DMS 273 treated with DMSO at 0.1 percent for 48 hours (cell line): ENCODE results near the gene AUTS2.

Experiments
- DNase-seq: peaks from one replicate; lab custom pipeline; 2025; lab: John Stamatoyannopoulos, UW

Gene AUTS2

DNA sequence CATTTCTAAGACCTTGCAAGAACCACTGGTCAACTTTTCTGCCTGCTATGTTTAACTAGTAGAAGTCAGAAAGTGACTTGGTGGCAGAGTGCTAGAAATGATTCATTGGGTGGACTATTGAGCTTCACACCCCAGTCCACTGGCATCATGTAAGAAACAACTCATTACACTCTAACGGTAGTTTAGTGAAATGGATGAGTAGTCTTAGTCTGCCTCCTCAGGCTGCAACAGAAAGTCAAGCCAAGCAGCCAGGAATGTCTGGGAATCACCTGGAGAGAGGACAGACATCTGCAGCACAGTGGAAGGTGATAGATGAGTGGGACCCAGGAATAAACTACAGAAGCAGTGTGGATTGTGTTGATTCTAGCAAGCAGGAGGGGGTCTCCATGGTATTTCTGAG lies 125.4 kb downstream of the AUTS2 start:
- DNase-seq: no peak

DNA sequence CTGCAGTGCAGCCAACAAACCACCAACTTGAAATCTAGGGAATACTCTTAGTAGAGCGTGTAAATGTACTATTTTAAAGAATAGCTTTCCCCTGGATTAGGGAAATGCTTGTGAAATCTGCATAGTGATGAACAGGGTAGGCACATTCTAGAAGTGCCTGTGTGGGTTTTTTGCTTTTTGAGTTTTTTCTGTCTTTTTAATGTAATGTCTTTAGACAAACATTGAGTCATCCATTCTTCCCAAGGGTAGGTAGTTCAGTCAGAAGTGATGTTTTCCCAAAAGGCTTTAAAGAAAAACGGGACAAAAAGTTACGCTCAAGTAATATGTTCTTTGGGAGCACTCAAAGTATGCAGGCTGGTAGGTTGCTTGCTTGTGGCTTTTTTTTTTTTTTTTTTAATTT lies 130.0 kb downstream of the AUTS2 start:
- no peak for DNase-seq

DNA sequence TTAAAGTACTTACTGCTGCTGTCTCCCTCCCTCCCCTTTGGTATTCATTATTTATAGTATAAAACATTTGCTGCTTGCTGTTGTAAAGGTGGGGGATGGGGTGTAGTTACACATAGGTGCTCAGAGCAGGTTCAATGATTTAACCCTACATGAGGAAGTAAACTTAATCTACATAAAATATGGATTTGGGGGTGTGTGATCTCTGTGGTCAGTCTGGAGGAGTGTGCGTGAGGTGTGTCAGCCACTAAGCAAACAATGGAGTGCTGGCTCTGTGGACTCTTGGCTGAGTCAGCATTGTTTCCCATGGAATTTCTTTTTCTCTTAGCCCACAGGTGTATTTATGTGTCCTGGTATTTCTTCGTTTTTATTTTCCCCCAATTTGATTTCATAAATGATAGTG lies 133.9 kb downstream of the AUTS2 start:
- no peak for DNase-seq

DNA sequence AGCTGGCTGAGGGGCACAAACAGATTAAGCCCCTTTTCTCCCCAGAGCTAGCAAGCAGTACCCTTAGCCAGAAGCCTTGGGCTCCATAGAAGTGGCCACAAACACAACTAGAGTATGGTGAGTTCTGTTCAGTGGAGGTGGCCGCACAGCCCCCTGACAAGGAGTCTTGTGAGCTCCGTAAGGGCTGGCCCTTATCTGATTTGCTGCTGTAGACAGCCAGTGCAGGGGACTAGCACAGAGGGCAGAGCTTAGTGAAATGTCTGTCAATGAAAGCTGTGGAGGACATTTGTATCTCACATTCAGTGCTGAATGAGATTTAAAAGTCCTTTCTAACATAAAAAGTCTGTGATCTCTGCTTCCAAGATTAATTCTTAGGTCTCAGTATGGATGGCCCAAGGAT lies 137.3 kb downstream of the AUTS2 start:
- no peak for DNase-seq

DNA sequence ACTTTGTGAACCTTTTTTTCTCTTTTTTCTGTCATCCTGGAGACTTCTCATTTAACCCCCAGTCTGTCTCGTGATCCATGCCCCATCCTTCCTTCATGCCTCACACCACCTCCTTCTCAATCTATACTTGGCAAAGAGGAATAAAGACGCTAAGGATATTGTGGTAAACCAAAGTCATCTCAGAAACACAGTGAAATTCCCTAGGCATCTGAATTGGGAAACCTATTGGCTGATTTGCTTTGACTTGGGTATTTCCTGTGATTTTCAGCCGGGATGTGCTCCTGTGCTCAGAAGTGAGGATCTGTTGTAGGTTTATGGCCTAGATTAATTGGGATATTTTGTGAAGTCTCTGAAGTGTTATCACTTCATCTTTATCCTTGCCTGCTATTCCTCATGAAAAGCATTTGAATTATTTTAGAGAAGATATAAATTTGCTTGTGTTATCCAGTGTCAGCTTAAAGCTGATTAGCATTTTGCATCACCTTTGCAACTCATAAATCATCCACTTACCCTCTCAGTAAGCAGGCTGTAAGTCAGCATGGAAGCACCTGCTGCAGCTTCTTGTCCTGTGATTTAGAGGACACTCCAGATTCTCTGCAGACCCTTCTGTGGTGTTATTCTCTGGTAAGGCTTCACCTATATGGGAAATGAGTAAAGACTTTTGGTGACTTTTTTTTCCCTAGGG lies 138.0 kb downstream of the AUTS2 start:
- no peak for DNase-seq

DNA sequence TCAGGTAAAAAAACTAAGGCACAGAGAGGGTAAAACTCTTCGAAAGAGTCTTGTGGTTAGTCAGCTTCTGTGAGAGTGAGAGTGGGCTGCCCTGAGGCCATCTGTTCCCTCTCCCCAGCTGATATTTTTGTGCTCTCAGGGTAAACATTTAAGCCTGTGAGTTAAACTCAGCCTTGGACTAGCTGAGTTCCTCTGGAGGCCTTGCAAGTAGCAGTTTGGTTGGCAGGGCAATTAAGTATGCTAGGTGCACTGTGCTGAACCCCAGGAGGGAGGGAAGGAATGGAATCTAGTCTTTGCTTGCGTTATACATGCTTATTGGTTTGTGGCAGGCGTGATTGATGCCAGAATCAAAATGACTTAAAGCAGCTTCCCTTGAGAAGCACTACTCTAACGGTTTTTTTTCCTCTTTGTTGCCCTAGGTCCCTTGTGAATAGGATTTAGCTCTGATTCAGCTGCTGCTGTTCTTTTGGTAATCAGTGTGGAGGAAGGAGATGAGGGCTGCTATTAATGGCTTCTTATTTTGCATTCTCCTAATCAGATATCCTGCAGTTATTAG lies 140.2 kb downstream of the AUTS2 start:
- peak; percentile 93 for DNase-seq

DNA sequence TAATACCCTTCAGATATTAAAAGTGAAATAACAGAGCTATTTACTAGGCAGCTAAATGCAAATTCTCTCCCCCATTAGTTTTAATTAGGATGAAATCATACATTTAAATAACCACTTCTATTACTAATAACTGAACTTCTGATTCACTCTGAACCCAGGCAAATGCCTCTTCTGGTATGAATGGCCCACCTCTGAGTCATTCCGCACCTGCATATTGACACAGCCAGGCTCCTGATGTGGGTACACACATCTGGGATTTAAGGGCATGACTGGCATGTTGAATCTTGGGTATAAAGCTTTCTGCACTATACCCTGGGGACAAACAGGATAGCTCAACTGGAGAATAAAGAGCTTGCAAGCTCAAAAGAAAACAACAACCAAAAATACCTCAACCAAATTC lies 140.9 kb downstream of the AUTS2 start:
- no peak for DNase-seq

DNA sequence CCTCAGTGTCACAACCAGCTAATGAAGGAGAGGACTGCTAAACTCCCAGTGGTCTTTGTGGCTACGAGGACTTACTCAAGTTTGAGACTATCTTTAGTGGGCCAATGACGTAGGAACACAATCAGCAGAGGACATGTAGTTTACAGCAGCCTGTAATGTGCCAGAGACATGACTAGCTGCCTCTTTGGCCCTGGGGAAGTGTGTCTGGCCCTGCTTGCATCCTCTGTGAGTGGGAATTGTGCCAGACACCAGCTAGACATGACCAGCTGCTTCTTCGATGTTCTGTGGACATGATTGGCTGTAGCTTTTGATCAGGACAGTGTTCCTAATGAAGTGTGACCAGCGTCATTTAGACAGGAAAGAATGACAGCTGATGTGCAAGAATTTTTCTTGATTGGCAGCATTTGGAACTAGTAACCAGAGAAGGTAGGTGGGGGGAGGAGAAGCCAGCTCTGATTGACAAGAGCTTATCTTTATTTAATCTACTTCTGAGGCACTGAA lies 141.7 kb downstream of the AUTS2 start:
- peak; percentile 65 for DNase-seq

DNA sequence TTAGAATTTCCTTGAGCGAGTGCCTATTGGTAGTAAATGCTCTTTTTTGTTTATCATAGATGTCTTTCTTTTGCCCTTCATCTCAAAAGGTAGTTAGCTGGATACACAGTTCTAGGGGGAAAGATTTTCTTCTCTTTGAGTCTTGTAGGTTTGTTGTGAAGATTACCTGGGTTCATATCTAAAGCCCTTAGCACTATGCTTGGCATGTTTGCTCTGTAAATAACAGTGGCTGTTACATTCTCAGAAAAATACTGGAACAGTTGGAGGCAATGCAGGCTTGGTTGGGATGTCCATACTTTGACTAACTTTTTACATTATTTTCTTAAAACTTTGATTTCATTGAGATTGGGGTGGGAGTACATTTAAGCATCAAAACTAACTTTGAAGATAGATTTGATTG lies 144.0 kb downstream of the AUTS2 start:
- DNase-seq: no peak

DNA sequence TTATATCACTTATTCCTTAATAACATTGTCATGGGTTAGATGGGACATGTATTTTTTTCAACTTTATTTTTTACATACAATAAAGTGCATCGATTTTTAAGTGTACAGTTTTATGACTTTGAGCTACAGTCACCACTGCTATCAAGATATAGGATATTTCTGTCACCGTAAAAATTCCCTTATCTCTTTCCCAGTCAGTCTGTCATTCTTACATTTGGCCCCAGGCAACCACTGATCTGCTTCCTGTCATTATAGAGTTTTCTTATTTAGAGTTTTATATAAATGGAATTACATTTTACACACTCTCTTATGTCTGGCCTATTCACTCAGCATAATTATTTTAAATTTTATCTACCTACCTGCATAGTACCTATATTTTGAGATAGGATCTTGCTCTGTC lies 145.2 kb downstream of the AUTS2 start:
- DNase-seq: no peak

DNA sequence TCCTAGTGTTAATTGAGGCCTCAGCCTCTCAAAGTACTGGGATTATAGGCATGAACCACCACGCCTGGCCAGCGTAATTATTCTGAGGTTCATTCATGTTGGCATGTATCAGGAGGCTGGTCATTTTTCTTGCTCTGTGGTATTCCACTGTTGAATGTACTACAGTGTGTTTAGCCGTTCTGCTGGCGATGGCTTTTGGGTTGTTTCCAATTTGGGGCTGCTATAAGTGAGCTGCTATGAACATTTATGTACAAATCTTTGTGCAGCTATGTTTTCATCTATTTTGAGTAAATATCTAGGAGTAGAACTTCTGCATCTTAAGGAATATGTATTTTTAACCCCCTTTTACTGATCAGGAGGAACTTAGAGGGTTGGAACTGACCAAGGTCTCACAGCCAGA lies 145.8 kb downstream of the AUTS2 start:
- no peak for DNase-seq

DNA sequence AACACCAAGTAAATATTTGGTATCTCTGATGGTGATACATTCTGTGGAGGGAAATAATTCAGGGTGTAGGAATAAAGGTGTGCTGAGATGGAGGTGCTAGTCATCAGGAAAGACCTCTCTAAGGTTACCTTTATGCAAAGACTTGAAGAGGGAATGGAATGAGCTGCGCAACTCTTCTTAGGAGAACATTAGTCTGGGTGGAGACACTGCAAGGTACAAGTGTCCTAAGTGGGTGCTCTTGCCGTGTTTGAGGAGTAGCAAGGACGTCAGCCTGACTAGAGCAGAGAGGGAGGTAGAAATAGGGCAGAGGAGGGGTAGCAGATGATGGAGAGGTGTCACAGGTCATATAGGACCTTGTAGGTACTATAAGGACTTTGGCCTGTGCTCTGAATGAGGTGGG lies 148.1 kb downstream of the AUTS2 start:
- DNase-seq: no peak

DNA sequence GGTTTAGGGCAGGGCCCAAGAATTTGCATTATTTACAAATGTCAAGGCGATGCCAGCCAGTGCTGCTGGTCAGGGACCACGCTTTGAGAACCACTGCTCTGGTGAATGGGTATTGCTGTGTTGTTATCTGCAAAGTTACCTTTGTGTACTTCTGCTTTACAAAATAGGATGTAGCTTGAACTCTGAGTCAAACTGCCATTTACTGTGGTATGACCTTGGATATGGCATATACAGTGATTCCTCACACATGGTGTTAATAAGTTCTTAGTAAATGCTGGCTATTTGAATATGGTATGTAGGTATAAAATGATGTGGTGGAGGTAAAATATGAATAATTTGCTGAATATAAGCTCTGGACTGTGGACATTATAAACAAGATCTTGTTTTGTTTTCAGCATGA lies 148.9 kb downstream of the AUTS2 start:
- no peak for DNase-seq

DNA sequence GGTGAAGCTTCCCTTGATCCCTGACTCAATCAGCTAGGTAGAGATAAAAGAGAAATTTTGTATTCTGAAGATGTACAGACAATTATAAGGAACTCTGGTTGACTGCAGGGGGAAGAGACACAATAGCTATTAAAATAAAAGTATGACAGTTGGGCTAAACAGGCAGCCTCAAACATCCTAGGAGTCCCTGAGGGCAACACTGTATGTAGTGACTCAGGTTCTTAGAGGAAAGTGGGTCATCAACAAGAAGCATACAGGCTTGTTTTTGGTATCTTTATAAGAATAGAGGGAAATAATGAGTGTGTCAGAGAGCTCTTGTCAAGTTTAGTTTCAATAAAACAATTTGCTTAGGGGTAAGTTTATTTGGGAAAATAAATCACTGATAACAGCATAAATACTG lies 150.3 kb downstream of the AUTS2 start:
- no peak for DNase-seq

DNA sequence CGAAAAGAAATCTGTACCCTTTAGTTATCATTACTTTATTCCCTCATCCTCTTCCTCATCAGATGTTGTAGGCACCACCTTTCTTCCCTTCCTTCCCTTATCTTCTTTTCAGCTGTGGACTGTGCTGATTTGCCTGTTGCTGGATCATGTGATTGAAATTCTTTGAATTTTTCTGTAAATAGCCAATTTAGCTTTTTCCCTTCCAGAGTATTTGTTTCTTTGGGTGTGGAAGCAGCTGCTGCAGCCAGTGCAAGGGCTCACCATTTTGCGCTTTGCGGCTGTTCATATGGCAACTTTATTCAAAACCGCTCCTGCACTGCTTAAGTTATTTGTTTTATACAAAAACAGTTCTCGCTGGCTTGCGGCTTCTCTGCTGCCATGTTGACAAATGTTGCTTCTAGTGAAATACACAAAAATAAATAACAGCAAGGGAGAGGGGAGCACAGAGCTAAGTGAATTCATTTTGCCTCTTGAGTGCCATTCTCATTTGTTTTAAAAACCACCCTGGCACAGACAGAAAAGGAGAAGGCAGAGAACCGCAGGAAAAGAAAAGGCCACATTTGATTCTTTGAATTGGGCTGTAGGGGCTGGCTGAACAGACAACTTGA lies 151.2 kb downstream of the AUTS2 start:
- no peak for DNase-seq

DNA sequence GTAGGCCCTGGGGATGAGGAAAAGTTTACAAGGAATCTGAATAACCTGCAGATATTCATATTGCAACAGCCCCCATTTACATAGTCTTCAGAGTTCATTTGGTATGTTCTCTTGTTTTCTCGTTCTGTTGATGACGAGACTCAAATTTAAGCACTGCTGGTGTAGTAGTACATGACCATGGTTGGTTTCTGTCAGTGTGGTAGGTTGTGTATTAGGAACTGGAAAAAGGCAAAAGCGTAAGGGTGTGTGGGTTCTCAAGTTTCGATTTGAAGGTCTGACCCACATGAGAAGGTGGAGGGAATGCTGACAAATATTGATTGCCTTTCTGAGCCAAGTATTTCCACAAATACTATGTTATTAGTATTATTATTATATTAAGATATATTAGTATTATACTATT lies 151.7 kb downstream of the AUTS2 start:
- no peak for DNase-seq

DNA sequence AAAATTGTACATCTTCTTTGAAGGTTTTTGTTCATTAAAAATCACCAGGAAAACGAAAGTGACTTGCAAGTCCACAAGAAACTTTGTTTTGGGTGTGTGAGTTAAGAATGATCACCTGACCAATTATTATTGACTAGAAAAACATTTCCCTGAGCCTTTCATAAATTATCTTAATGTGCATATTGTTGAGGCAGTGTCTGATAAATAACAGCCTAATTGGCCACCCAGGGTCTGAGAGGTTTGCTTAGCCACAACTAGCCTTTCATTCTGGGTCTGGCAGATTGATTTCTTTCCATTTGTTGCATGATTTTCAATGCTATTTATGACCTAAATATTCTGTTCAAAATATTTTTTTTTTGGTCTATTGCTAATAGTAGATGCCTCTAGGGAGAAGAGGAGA lies 152.8 kb downstream of the AUTS2 start:
- DNase-seq: no peak

DNA sequence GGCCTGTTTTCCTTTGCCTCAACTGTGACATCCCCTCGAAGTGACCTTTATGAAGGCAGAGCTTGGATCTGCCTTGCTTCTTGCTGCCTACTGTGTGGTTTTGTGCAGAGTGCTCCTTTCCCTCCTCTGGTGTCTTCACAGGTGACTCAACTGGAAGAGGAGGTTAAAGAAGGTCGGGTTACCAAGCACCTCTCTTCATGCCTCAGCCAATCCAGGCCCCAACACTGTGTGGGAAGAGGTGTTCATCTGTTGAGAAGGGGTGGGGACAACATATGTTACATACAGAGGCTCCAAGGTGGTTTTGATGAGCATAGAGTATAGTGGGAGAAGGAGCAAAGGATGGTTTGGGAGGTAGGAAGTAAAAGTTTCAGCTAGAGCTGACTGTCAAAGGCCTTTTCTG lies 155.7 kb downstream of the AUTS2 start:
- DNase-seq: no peak

DNA sequence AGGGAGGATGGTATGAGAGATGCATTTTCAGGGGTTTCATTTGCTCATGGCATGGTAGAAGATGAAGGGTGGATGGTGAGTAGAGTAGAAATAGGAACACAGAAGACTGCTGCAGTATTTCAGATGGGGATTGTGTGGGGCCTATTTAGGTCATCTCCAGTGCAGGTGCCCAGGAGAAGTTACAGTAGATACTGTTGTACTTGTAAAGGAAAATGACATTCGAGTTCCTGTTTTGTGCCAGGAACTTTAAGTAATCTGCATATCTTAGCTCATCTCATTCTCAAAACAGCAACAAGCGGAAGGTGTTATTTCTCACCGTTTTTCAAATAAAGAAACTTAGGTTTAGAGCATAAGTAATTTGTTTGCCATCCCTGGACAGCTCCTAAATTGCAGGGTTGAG lies 156.2 kb downstream of the AUTS2 start:
- DNase-seq: no peak

DNA sequence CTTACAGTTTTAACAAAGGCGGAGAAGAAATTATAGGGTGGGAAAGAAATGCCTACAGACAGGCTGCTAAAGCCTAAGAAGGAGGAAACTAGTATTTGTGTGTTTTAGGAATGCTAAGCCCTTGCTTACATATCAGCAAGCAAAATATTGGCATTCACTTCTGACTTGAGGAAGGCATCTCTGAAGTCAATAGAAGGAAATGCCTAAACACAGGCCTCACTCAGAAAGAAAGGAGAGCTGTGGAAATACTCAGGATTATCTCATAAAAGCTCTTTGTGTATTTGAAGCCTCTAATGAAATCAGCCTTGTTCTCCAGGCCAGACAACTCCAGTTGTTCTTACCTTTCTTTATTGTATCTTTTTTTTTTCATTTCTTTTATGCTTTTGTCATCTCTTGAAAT lies 158.0 kb downstream of the AUTS2 start:
- no peak for DNase-seq

DNA sequence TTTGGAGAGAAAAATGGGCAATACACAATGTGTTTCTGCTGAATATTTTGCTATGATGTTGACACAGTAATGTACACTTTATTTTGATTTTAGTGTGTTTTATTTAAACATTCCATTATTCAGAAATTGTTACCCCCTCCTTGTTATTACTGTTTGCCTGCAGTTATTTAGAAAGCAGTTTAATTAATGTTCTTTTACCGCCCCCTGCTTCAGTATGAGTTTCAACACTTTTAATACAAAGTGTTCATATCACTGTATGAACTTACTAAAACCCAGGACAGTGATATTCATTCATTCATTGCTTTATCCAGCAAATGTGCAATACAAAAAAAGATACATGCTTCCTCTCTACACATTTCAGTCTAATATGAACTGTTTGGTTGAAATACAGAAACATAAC lies 159.3 kb downstream of the AUTS2 start:
- DNase-seq: no peak

DNA sequence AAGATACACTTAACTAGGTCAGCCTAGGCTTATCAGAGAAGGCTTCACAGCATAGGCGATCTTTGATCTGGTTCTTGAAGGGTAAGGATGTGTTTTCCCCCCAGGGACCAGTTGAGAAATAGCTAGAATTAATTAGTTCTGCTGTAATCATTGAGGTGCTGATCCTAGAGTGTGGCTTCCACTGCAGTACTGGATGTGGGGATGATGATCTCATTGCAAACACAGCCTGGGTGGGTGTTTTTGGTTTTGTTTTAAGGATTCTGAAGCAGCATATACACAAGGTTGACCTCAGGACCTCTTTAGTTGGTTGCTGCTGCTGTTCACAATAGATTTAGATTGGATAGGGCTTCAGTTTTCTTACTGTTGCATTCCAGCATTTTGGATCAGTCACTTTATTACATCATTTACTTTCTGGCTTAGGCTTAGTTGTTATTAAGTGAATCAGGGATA lies 159.7 kb downstream of the AUTS2 start:
- DNase-seq: no peak

DNA sequence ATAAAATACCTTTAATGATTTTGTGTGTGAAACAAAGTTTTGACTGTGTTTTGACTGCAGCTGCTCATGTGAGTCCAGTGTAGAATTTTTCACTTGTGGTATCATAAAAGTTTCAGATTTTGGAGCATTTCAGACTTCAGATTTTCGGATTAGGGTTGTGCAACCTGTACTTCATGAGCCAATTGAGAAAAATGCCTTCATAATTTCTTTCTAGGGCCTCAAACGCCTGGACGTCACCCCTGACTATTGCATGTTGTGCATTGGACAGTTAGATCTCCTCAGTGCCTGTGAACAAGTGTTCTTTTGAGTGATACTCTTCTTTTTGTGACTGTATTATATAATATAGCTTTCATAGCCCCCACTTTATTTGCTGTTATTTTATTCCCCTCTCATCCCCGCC lies 161.1 kb downstream of the AUTS2 start:
- DNase-seq: no peak
